HepG2 (cell line): Measurements from ENCODE around the gene UAP1L1. TPM values are rescaled to one million over a fixed set of nuclear protein-coding genes. Genes with fewer than 3 reads are reported as not detected.

ENCODE experiments used
- CREM ChIP-seq, 2 experiments: sonication (generic) in 1 of 2; formaldehyde crosslinking in 1 of 2; IDR thresholded peaks; 2 replicates each; pipeline versions ENCODE4 v1.4.0 to v1.6.1; 2016 to 2020; ENCODE audit warnings: antibody characterized with exemption in 1 of 2, mild to moderate bottlenecking in 1 of 2, missing genetic modification reagents in 1 of 2
- DNMT1 ChIP-seq: sonication (generic); formaldehyde crosslinking; IDR thresholded peaks from 2 replicates; pipeline ENCODE4 v1.5.1; 2020; ENCODE audit warnings: mild to moderate bottlenecking, missing genetic modification reagents
- IRX3 ChIP-seq: sonication (generic); formaldehyde crosslinking; IDR thresholded peaks from 2 replicates; pipeline ENCODE4 v1.8.1; 2023; ENCODE audit warnings: mild to moderate bottlenecking, low read depth, missing genetic modification reagents, borderline replicate concordance
- NPAS2 ChIP-seq: sonication (generic); formaldehyde crosslinking; IDR thresholded peaks from 2 replicates; pipeline ENCODE4 v1.8.0; 2022; ENCODE audit warnings: mild to moderate bottlenecking, missing genetic modification reagents, borderline replicate concordance
- PPARG ChIP-seq: conservative IDR thresholded peaks from 2 replicates; pipeline ENCODE4 v1.6.1; 2016; ENCODE audit warnings: missing biosample characterization, missing genetic modification reagents
- TP53 ChIP-seq: sonication (generic); formaldehyde crosslinking; conservative IDR thresholded peaks from 2 replicates; pipeline ENCODE4 v1.4.0; 2020; ENCODE audit warnings: missing genetic modification reagents
- ZBTB3 ChIP-seq: sonication (generic); formaldehyde crosslinking; IDR thresholded peaks from 2 replicates; pipeline ENCODE4 v1.4.0; 2020; ENCODE audit warnings: low read depth, mild to moderate bottlenecking, moderate library complexity, missing genetic modification reagents, borderline replicate concordance
- ZMYM4 ChIP-seq: sonication (generic); formaldehyde crosslinking; IDR thresholded peaks from 2 replicates; pipeline ENCODE4 v1.8.1; 2023; ENCODE audit warnings: mild to moderate bottlenecking, missing genetic modification reagents
- ZNF333 ChIP-seq: sonication (generic); formaldehyde crosslinking; IDR thresholded peaks from 2 replicates; pipeline ENCODE4 v1.4.0; 2020; ENCODE audit warnings: mild to moderate bottlenecking, missing genetic modification reagents, borderline replicate concordance
- ZNF563 ChIP-seq: sonication (generic); formaldehyde crosslinking; IDR thresholded peaks from 2 replicates; pipeline ENCODE4 v1.8.0; 2022; ENCODE audit warnings: mild to moderate bottlenecking, moderate library complexity, missing genetic modification reagents
- ZNF841 ChIP-seq: sonication (generic); formaldehyde crosslinking; IDR thresholded peaks from 2 replicates; pipeline ENCODE4 v1.8.1; 2023; ENCODE audit warnings: missing genetic modification reagents, borderline replicate concordance
- ZSCAN20 ChIP-seq: sonication (generic); formaldehyde crosslinking; IDR thresholded peaks from 2 replicates; pipeline ENCODE4 v1.4.0; 2020; ENCODE audit warnings: missing genetic modification reagents, mild to moderate bottlenecking, borderline replicate concordance
- ZSCAN29 ChIP-seq: sonication (generic); formaldehyde crosslinking; conservative IDR thresholded peaks from 2 replicates; pipeline ENCODE4 v1.4.0; 2020; ENCODE audit warnings: mild to moderate bottlenecking, missing genetic modification reagents
- polyA plus RNA-seq, 8 experiments: library from polyadenylated mRNA; depleted of rRNA in 3 of 8; stranded (reverse) in 7 of 8; unstranded in 1 of 8; fragments of >200 nt; fragmentation: Illumina TruSeq in 4 of 8; extraction: Trizol in 4 of 8; gene quantifications; 2 replicates each; pipeline versions ENCODE4 v1.2.1 to v1.2.3, GENCODE V29; 2011 to 2016; ENCODE audit warnings: low read depth in 4 of 8, missing spikeins in 1 of 8, mixed read lengths in 1 of 8; ENCODE audit not compliant: insufficient read depth in 1 of 8
- total RNA-seq, 5 experiments: library from RNA; depleted of rRNA; stranded (reverse); fragments of >200 nt; fragmentation: Illumina TruSeq; extraction: Trizol; gene quantifications; 2 replicates each; pipeline ENCODE4 v1.2.3, GENCODE V29; 2016; ENCODE audit warnings: low read depth in 1 of 5
- TF ChIP-seq, protein P1 (sequence below): sonication (generic); formaldehyde crosslinking; IDR thresholded peaks from 2 replicates; pipeline ENCODE4 v1.9.0; 2021; ENCODE audit warnings: missing genetic modification reagents, borderline replicate concordance
- TF ChIP-seq, protein P2 (sequence below): sonication (generic); formaldehyde crosslinking; IDR thresholded peaks from 2 replicates; pipeline ENCODE4 v1.4.0; 2020; ENCODE audit warnings: mild to moderate bottlenecking, missing genetic modification reagents, borderline replicate concordance
- TF ChIP-seq, protein P3 (sequence below): sonication (generic); formaldehyde crosslinking; conservative IDR thresholded peaks from 2 replicates; pipeline ENCODE4 v1.4.0; 2020; ENCODE audit warnings: missing genetic modification reagents
- TF ChIP-seq, protein P4 (sequence below): sonication (generic); formaldehyde crosslinking; IDR thresholded peaks from 2 replicates; pipeline ENCODE4 v1.8.0; 2022; ENCODE audit warnings: low read depth, missing genetic modification reagents
- TF ChIP-seq, protein P5 (sequence below): sonication (generic); formaldehyde crosslinking; IDR thresholded peaks from 2 replicates; pipeline ENCODE4 v1.4.0; 2020; ENCODE audit warnings: missing genetic modification reagents, borderline replicate concordance

Gene UAP1L1
- total and polyA plus RNA-seq, 2 of the 13 experiments (the other 11 are each of a cell fraction or from before 2014, with no cell fraction given) = 5.4 to 6.4 TPM

DNA sequence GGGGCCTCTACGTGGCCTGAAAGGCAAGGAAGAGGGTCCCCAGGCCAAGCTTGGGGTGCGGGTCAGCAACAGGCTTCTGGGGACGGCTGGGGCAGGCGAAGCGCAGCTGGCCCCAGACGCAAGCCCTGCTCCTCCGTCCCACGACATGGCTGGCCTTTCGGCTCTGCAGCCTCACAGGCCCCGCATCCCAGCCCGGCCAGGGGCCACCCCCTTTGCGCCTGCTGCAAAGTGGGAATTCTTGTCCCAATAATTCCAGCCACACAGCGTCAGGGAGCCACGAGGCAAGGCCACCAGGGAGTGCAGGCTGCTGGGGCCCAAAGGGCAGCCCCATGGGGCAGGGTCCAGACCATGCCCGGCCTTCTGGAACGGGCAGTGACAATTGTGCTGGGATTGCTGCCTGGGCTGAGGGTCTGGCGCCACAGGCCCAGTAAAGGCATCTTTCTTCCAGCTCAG is 22.4 kb upstream of the UAP1L1 start (continued):
- TF ChIP-seq, protein P1, sequence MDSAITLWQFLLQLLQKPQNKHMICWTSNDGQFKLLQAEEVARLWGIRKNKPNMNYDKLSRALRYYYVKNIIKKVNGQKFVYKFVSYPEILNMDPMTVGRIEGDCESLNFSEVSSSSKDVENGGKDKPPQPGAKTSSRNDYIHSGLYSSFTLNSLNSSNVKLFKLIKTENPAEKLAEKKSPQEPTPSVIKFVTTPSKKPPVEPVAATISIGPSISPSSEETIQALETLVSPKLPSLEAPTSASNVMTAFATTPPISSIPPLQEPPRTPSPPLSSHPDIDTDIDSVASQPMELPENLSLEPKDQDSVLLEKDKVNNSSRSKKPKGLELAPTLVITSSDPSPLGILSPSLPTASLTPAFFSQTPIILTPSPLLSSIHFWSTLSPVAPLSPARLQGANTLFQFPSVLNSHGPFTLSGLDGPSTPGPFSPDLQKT (CRISPR knock-in tag) = no peak
- TF ChIP-seq ZBTB3 (CRISPR knock-in tag) = no peak
- TF ChIP-seq ZNF563 (CRISPR knock-in tag) = no peak; the same call in 1 of the 2 replicates
- TF ChIP-seq ZSCAN29 (CRISPR knock-in tag) = no peak
- TF ChIP-seq, protein P2, sequence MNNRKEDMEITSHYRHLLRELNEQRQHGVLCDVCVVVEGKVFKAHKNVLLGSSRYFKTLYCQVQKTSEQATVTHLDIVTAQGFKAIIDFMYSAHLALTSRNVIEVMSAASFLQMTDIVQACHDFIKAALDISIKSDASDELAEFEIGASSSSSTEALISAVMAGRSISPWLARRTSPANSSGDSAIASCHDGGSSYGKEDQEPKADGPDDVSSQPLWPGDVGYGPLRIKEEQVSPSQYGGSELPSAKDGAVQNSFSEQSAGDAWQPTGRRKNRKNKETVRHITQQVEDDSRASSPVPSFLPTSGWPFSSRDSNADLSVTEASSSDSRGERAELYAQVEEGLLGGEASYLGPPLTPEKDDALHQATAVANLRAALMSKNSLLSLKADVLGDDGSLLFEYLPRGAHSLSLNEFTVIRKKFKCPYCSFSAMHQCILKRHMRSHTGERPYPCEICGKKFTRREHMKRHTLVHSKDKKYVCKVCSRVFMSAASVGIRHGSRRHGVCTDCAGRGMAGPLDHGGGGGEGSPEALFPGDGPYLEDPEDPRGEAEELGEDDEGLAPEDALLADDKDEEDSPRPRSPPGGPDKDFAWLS (CRISPR knock-in tag) = no peak
- TF ChIP-seq, protein P3, sequence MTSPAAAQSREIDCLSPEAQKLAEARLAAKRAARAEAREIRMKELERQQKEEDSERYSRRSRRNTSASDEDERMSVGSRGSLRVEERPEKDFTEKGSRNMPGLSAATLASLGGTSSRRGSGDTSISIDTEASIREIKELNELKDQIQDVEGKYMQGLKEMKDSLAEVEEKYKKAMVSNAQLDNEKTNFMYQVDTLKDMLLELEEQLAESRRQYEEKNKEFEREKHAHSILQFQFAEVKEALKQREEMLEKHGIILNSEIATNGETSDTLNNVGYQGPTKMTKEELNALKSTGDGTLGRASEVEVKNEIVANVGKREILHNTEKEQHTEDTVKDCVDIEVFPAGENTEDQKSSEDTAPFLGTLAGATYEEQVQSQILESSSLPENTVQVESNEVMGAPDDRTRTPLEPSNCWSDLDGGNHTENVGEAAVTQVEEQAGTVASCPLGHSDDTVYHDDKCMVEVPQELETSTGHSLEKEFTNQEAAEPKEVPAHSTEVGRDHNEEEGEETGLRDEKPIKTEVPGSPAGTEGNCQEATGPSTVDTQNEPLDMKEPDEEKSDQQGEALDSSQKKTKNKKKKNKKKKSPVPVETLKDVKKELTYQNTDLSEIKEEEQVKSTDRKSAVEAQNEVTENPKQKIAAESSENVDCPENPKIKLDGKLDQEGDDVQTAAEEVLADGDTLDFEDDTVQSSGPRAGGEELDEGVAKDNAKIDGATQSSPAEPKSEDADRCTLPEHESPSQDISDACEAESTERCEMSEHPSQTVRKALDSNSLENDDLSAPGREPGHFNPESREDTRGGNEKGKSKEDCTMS (CRISPR knock-in tag) = no peak
- TF ChIP-seq ZNF841 (CRISPR knock-in tag) = no peak
- TF ChIP-seq PPARG (CRISPR knock-in tag) = 0 out of 2 replicates have a peak, but pooled peaks have one; percentile 15
- TF ChIP-seq, protein P4, sequence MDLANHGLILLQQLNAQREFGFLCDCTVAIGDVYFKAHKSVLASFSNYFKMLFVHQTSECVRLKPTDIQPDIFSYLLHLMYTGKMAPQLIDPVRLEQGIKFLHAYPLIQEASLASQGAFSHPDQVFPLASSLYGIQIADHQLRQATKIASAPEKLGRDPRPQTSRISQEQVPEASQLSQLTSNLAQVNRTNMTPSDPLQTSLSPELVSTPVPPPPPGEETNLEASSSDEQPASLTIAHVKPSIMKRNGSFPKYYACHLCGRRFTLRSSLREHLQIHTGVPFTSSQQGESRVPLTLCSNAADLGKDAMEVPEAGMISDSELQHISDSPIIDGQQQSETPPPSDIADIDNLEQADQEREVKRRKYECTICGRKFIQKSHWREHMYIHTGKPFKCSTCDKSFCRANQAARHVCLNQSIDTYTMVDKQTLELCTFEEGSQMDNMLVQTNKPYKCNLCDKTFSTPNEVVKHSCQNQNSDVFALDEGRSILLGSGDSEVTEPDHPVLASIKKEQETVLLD = no peak
- no peak for TF ChIP-seq NPAS2 (CRISPR knock-in tag)
- TF ChIP-seq, protein P5, sequence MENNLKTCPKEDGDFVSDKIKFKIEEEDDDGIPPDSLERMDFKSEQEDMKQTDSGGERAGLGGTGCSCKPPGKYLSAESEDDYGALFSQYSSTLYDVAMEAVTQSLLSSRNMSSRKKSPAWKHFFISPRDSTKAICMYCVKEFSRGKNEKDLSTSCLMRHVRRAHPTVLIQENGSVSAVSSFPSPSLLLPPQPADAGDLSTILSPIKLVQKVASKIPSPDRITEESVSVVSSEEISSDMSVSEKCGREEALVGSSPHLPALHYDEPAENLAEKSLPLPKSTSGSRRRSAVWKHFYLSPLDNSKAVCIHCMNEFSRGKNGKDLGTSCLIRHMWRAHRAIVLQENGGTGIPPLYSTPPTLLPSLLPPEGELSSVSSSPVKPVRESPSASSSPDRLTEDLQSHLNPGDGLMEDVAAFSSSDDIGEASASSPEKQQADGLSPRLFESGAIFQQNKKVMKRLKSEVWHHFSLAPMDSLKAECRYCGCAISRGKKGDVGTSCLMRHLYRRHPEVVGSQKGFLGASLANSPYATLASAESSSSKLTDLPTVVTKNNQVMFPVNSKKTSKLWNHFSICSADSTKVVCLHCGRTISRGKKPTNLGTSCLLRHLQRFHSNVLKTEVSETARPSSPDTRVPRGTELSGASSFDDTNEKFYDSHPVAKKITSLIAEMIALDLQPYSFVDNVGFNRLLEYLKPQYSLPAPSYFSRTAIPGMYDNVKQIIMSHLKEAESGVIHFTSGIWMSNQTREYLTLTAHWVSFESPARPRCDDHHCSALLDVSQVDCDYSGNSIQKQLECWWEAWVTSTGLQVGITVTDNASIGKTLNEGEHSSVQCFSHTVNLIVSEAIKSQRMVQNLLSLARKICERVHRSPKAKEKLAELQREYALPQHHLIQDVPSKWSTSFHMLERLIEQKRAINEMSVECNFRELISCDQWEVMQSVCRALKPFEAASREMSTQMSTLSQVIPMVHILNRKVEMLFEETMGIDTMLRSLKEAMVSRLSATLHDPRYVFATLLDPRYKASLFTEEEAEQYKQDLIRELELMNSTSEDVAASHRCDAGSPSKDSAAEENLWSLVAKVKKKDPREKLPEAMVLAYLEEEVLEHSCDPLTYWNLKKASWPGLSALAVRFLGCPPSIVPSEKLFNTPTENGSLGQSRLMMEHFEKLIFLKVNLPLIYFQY (CRISPR knock-in tag) = no peak
- TF ChIP-seq TP53 (CRISPR knock-in tag) = no peak
- peak; percentile 51; the same call in 1 of the 2 replicates for TF ChIP-seq ZNF333 (CRISPR knock-in tag)
- no peak for TF ChIP-seq CREM (IDR thresholded peaks at IDR 0.05)
- TF ChIP-seq CREM (CRISPR knock-in tag; IDR thresholded peaks at IDR 0.05) = no peak
- no peak for TF ChIP-seq ZMYM4 (CRISPR knock-in tag)
- peak; percentile 36; the same call in 1 of the 2 replicates for TF ChIP-seq IRX3 (CRISPR knock-in tag)
- TF ChIP-seq DNMT1 (CRISPR knock-in tag) = no peak
- TF ChIP-seq ZSCAN20 (CRISPR knock-in tag) = no peak; the same call in 1 of the 2 replicates
